ENCODE measurements around the gene RANBP1.

Gene RANBP1

GRCh38 chr22:20135806-20136602 lies 20.1 kb downstream of the RANBP1 start:
- DNase-seq (ENCODE audit: low read depth in 2 of 3, low spot score in 1 of 3), result no peak

DNA sequence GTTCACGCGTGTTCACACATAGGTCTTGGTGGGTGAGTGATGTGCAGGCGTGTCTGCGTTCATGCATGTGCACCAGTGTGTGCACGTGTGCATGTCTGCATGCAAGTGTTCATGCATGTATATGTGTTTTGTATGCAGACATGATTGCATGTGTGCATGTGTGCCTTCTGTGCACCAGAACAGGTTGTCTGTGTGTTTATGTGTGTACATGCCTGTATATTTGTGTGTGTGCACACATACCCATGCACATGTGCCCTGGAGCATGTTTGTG lies 20.6 kb downstream of the RANBP1 start:
- no peak for DNase-seq (ENCODE audit: low read depth in 2 of 3, low spot score in 1 of 3)

DNA sequence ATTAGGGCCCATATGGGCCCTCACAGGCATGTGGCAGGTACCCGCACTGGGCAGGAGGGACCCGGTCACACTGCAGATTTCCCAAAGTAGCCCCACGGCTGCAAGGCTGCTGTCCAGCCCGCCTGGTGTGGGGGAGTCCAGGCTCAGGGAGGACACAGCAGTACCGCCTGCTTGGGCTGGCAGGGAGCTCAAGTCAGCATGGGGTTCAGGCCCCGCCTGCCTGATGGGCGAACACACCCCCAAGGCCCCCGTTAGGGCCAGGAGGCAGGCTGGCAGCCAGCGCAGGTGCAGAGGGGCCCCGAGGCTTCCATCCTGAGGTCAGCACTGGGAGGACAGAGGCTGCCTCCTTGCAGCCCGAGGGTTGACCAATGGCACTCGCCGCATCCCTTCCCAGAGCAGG lies 21.2 kb downstream of the RANBP1 start:
- no peak for DNase-seq (ENCODE audit: low read depth in 2 of 3, low spot score in 1 of 3)

DNA sequence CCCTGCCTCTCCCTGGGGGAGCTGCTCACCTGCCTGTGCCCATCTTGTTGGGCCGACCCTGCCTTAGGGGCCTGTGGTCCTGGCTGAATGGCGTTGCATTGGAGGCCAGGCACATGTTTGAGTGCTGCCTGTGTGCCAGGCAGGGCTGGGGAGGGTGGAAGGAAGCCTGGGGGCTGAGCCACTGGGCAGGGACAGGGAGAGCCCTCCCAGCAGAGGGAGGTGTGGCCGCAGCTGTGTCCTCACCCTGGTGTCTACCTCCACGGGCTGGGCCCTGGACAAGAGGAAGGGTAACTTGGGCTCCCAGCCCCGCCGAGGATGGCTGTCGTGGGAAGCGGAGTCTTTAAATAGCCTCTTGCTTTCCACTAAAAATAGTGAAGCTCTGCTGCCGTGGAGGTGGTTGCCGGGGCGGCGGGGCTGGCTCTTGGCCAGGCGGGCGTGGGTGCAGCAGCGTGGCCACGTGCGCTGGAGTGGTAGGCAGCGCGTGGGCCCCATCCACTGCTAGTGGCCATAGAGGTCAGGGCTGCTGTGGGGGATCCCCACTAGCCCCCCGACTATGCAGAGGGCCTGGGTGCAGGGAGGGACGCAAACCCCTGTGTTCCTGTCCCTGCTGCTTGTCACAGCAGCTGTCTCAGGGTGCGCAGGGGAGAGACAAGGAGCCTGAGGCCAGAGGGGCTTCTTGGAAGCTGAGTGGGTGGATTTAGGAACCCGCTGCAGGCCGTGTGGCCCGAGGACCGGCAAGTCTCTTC lies 21.9 kb downstream of the RANBP1 start:
- DNase-seq (ENCODE audit: low read depth in 2 of 3, low spot score in 1 of 3), result no peak

DNA sequence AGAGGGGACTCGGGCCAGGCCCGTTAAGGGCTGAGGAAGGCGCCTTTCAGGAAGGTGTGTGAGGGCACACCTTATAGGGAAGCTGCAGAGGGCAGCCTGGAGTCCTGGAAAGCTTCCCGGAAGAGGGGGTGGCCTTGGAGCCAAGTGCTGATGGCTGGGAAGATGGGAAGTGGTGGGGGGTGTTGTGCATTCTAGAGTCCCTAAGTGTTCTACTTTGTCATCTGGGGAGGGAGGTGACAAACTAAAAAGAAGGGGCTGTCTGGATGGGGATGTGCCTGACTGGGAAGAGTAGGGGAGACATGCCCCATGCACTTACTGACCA lies 22.5 kb downstream of the RANBP1 start:
- DNase-seq (ENCODE audit: low read depth in 2 of 3, low spot score in 1 of 3), result no peak

DNA sequence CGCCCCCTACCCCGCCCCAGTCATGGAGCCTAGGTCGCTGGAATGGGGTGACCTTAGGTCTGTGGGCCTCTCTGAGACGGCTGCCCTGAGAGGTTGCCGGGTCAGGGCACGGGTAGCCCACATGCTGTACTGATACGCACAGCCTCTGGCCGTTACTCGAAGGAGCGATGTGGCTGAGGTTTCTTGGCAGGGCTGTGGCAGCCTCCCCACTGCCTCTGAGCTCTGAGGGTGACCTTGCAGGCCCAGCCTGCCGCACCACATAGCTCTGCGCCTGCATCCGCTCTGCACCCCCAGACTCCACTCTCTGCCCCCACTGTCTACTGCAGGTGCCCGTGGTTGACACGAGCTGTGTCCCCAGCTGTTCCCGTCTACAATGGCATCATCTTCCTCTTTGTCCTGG lies 23.0 kb downstream of the RANBP1 start:
- DNase-seq (ENCODE audit: low read depth in 2 of 3, low spot score in 1 of 3), result no peak

- no peak for DNase-seq (ENCODE audit: low read depth in 2 of 3, low spot score in 1 of 3)
These were observed 23.6 kb downstream of the RANBP1 start for GRCh38 chr22:20139391-20140106.

- DNase-seq (ENCODE audit: low read depth in 2 of 3, low spot score in 1 of 3), result no peak
These were observed 24.2 kb downstream of the RANBP1 start for GRCh38 chr22:20140107-20140445.

GRCh38 chr22:20140521-20140964 lies 24.6 kb downstream of the RANBP1 start:
- no peak for DNase-seq (ENCODE audit: low read depth in 2 of 3, low spot score in 1 of 3)

DNA sequence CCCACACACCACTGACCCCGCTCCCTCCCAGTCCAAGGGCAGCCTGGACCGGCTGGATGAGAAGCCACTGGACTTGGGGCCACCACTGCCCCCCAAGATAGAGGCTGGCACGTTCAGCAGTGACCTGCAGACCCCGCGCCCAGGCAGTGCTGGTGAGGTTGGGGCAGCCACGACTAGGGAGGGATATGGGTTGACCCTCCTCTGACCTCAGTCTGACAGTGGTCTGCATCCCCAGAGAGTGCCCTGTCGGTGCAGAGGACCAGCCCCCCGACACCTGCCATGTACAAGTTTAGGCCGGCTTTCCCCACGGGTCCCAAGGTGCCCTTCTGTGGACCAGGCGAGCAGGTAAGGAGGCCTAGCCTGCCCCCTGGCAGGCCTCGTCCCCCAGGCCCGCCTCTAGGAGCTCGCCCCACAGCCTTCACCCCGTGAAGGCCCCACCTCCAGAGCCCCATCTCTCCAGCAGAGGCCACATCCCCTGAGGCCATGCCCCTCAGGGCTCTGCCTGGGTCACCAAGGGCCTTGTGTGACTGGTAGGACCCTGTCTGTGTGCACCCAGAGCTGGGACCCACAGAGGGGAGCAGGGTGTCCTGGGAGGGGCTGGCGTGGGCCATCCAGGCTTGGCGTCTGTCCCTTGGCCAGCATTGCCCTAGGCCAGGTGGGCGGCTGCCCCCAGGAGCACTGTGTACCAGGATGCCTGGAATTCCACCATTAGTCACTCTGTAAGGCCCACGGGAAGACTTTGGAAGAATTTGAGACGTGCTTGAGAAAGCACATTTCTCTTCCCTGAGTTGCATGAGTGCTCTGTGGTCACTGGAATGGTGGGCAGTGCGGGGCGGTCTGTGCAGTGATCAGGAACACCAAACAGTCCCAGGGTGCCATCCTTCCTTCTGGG lies 25.5 kb downstream of the RANBP1 start:
- DNase-seq (ENCODE audit: low read depth in 2 of 3, low spot score in 1 of 3), result no peak

- DNase-seq (ENCODE audit: low read depth in 2 of 3, low spot score in 1 of 3), result no peak
These were observed 27.1 kb downstream of the RANBP1 start for GRCh38 chr22:20142711-20143621.

- DNase-seq (ENCODE audit: low read depth in 2 of 3, low spot score in 1 of 3), result no peak
These were observed 28.2 kb downstream of the RANBP1 start for GRCh38 chr22:20143883-20144665.

GRCh38 chr22:20145206-20145831 lies 29.4 kb downstream of the RANBP1 start:
- DNase-seq (ENCODE audit: low read depth in 2 of 3, low spot score in 1 of 3), result no peak

- no peak for DNase-seq (ENCODE audit: low read depth in 2 of 3, low spot score in 1 of 3)
These were observed 29.9 kb downstream of the RANBP1 start for GRCh38 chr22:20145832-20146223.

- DNase-seq (ENCODE audit: low read depth in 2 of 3, low spot score in 1 of 3), result no peak
These were observed 30.9 kb downstream of the RANBP1 start for GRCh38 chr22:20146777-20147176.

- DNase-seq (ENCODE audit: low read depth in 2 of 3, low spot score in 1 of 3), result no peak
These were observed 31.5 kb downstream of the RANBP1 start for GRCh38 chr22:20147237-20147988.

DNA sequence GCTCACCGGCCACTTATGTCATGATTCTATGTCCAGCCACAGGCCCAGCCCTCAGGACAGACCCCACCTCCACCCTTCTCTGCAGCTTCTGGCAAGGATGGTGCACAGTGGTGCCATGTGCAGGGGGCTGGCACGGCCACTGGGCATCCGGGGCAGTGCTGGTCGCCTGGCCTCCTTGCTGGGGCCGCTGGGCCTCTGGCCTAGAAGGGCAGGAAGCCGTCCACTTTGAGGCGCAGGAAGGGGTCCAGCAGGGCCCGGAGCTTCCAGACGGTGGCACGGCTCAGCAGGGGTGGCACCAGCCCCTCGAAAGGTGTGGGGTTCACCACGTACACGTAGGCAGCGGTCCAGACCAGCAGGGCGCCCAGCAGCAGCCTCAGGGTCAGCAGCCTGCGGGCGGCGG lies 32.5 kb downstream of the RANBP1 start:
- DNase-seq (ENCODE audit: low read depth in 2 of 3, low spot score in 1 of 3), result no peak

Measured in stimulated activated CD4-positive, alpha-beta T cell treated with anti-CD3 and anti-CD28 coated beads, Interleukin-12 subunit alpha, Interleukin-12 subunit beta, amount 100 ng/mL, for 48 hours (primary cell).